HEK293 (cell line): Measurements from ENCODE around the gene CEP112.

Experiments
- CTCF ChIA-PET: fragments of 350-600 bp; formaldehyde crosslinking; extraction: SDS; loops from one replicate; lab custom pipeline; 2021; ENCODE audit warnings: antibody characterized with exemption; lab: Yijun Ruan, JAX
- POLR2A ChIA-PET: fragments of 300-600 bp; formaldehyde crosslinking; extraction: SDS; loops from one replicate; lab custom pipeline; 2020; ENCODE audit warnings: antibody characterized with exemption, inconsistent platforms; lab: Yijun Ruan, JAX
- H3K27ac ChIP-seq: fragments of 200-500 bp; sonication (Bioruptor generic); 2 replicates; pipeline ENCODE4 v1.5.1; 2014; ENCODE audit warnings: low read depth, low read length, control low read depth, inconsistent platforms; ENCODE audit errors: extremely low read depth
- H3K36me3 ChIP-seq, 2 experiments: fragments of 200-500 bp in 1 of 2; sonication (Bioruptor generic) in 1 of 2; 1 replicate in 1 of 2; 2 replicates in 1 of 2; pipeline ENCODE4 v1.5.1; 2014 to 2017; ENCODE audit warnings: inconsistent platforms in 2 of 2, low read length in 2 of 2; ENCODE audit not compliant: control insufficient read depth in 2 of 2, insufficient read depth in 1 of 2
- H3K4me1 ChIP-seq: fragments of 200-500 bp; sonication (Bioruptor generic); 2 replicates; pipeline ENCODE4 v1.5.1; 2014; ENCODE audit warnings: mild to moderate bottlenecking, low read length, inconsistent platforms; ENCODE audit not compliant: control insufficient read depth, insufficient read depth
- H3K4me3 ChIP-seq: 2 replicates; pipeline ENCODE4 v1.5.1; 2011; ENCODE audit warnings: low read depth, mild to moderate bottlenecking, control low read depth, low read length, moderate library complexity
- H3K9me3 ChIP-seq: fragments of 200-500 bp; sonication (Bioruptor generic); 2 replicates; pipeline ENCODE4 v1.5.1; 2014; ENCODE audit warnings: low read depth, low read length, inconsistent platforms; ENCODE audit not compliant: control insufficient read depth, insufficient read depth
- GLIS1 ChIP-seq: fragments of 450-650 bp; formaldehyde crosslinking; IDR thresholded peaks from 2 replicates; pipeline ENCODE4 v1.5.1; 2016; ENCODE audit warnings: missing biosample characterization, missing genetic modification characterization
- KLF17 ChIP-seq: fragments of 450-650 bp; formaldehyde crosslinking; IDR thresholded peaks from 2 replicates; pipeline ENCODE4 v1.5.1; 2016; ENCODE audit warnings: missing biosample characterization, missing genetic modification characterization
- KLF7 ChIP-seq: fragments of 450-650 bp; formaldehyde crosslinking; IDR thresholded peaks from 2 replicates; pipeline ENCODE4 v1.5.1; 2016; ENCODE audit warnings: missing biosample characterization, missing genetic modification characterization, borderline replicate concordance
- PRDM6 ChIP-seq: fragments of 450-650 bp; formaldehyde crosslinking; IDR thresholded peaks from 2 replicates; pipeline ENCODE4 v1.5.1; 2017; ENCODE audit warnings: missing biosample characterization, missing genetic modification characterization
- SETDB1 ChIP-seq: IDR thresholded peaks from one replicate; pipeline ENCODE4 v1.6.1; 2017; ENCODE audit warnings: mild to moderate bottlenecking, low read length, moderate library complexity, mixed read lengths; ENCODE audit not compliant: insufficient read length
- TSHZ1 ChIP-seq: fragments of 450-650 bp; formaldehyde crosslinking; IDR thresholded peaks from 2 replicates; pipeline ENCODE4 v1.5.1; 2016; ENCODE audit warnings: missing biosample characterization, missing genetic modification characterization, borderline replicate concordance
- ZBTB10 ChIP-seq: fragments of 450-650 bp; formaldehyde crosslinking; IDR thresholded peaks from 2 replicates; pipeline ENCODE4 v1.5.1; 2016; ENCODE audit warnings: missing biosample characterization, missing genetic modification characterization
- ZEB2 ChIP-seq: fragments of 450-650 bp; formaldehyde crosslinking; IDR thresholded peaks from 2 replicates; pipeline ENCODE4 v1.5.1; 2016; ENCODE audit warnings: missing biosample characterization, missing genetic modification characterization
- ZFHX2 ChIP-seq: fragments of 450-650 bp; formaldehyde crosslinking; conservative IDR thresholded peaks from 2 replicates; pipeline ENCODE4 v1.5.1; 2016; ENCODE audit warnings: missing biosample characterization, missing genetic modification characterization
- ZFP3 ChIP-seq: fragments of 450-650 bp; formaldehyde crosslinking; IDR thresholded peaks from 2 replicates; pipeline ENCODE4 v1.5.1; 2016; ENCODE audit warnings: low read depth, missing biosample characterization, missing genetic modification characterization
- ZNF112 ChIP-seq: fragments of 450-650 bp; formaldehyde crosslinking; IDR thresholded peaks from 2 replicates; pipeline ENCODE4 v1.5.0; 2017; ENCODE audit warnings: missing biosample characterization, missing genetic modification characterization
- ZNF114 ChIP-seq: fragments of 450-650 bp; formaldehyde crosslinking; IDR thresholded peaks from 2 replicates; pipeline ENCODE4 v1.5.0; 2017; ENCODE audit warnings: missing biosample characterization, missing genetic modification characterization
- ZNF146 ChIP-seq: fragments of 450-650 bp; formaldehyde crosslinking; IDR thresholded peaks from 2 replicates; pipeline ENCODE4 v1.5.1; 2016; ENCODE audit warnings: missing biosample characterization, missing genetic modification characterization
- ZNF335 ChIP-seq: fragments of 450-650 bp; formaldehyde crosslinking; conservative IDR thresholded peaks from 2 replicates; pipeline ENCODE4 v1.5.1; 2016; ENCODE audit warnings: missing biosample characterization, missing genetic modification characterization
- ZNF362 ChIP-seq: fragments of 450-650 bp; formaldehyde crosslinking; IDR thresholded peaks from 2 replicates; pipeline ENCODE4 v1.5.1; 2016; ENCODE audit warnings: missing biosample characterization, missing genetic modification characterization
- ZNF514 ChIP-seq: fragments of 450-650 bp; formaldehyde crosslinking; IDR thresholded peaks from 2 replicates; pipeline ENCODE4 v1.5.1; 2016; ENCODE audit warnings: missing biosample characterization, missing genetic modification characterization
- ZNF580 ChIP-seq: fragments of 450-650 bp; formaldehyde crosslinking; IDR thresholded peaks from 2 replicates; pipeline ENCODE4 v1.5.1; 2016; ENCODE audit warnings: missing biosample characterization, missing genetic modification characterization
- ZNF585B ChIP-seq: fragments of 450-650 bp; formaldehyde crosslinking; IDR thresholded peaks from 2 replicates; pipeline ENCODE4 v1.5.1; 2016; ENCODE audit warnings: missing biosample characterization, missing genetic modification characterization
- ZNF791 ChIP-seq: fragments of 450-650 bp; formaldehyde crosslinking; IDR thresholded peaks from 2 replicates; pipeline ENCODE4 v1.5.1; 2016; ENCODE audit warnings: missing biosample characterization, missing genetic modification characterization

CEP112 gene

GRCh38 chr17:66089764-66090163, 102.2 kb downstream of the CEP112 start:
- ChIA-PET CTCF (no interaction called here), POLR2A (no interaction called here)
- Histone ChIP-seq H3K36me3 (peaks cover 4 to 17% of the 10 kb centered on the region in 2 experiments), H3K9me3 (no peaks in the 10 kb centered on the region), H3K4me3 (no peak overlapping the region), H3K27ac (no peak overlapping the region), H3K4me1 (no peaks in the 10 kb centered on the region)
- TF ChIP-seq TSHZ1 (tag by site-specific recombination) (no peak), ZNF112 (tag by site-specific recombination) (no peak), ZNF791 (peak; percentile 92), KLF17 (tag by site-specific recombination) (no peak), ZNF335 (no peak), ZEB2 (no peak), KLF7 (tag by site-specific recombination) (no peak), ZNF585B (tag by site-specific recombination) (no peak), ZNF114 (no peak), ZFP3 (tag by site-specific recombination) (no peak), ZNF514 (tag by site-specific recombination) (no peak), ZFHX2 (tag by site-specific recombination) (no peak), SETDB1 (peak; percentile 77), ZNF580 (tag by site-specific recombination) (no peak), ZNF146 (no peak), GLIS1 (tag by site-specific recombination) (no peak), ZNF362 (tag by site-specific recombination) (no peak)

- Histone ChIP-seq H3K4me3 (no peak overlapping the region), H3K9me3 (no peaks in the 10 kb centered on the region), H3K27ac (no peak overlapping the region), H3K36me3 (peaks cover 3 to 17% of the 10 kb centered on the region in 2 experiments), H3K4me1 (no peaks in the 10 kb centered on the region)
- POLR2A ChIA-PET: no interaction called here
- CTCF ChIA-PET: interaction anchor here (0.6 kb wide), 1 partner anchor 19 kb away, joined by 3 read pairs; no protein-coding TSS in a partner anchor
- TF ChIP-seq PRDM6 (tag by site-specific recombination) (no peak), ZBTB10 (tag by site-specific recombination) (no peak)
Measured at GRCh38 chr17:66088173-66088572, 103.8 kb downstream of the CEP112 start.
